ENCODE data around the gene MRPS18B.

The MRPS18B gene

DNA sequence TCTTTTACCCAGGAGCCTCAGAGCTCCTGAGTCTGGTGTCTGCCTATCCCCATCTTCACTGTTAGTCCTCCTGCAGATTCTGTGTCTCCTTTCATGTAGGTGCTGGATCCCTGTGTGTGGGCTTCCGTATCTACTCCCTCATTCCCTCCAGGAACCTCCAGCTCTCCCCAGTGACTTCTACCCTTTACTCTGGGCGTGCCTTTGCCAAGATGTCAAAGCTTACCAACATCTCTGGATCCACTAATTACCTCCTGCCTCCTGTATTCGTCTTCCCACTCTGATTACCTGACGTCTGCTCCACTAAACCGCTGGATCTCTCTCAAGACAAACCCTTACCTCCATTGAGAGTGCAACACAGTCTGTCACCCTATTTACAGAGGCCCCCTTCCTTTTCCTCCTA is 27.1 kb downstream of the MRPS18B start:
- TF ChIP-seq, protein P1, sequence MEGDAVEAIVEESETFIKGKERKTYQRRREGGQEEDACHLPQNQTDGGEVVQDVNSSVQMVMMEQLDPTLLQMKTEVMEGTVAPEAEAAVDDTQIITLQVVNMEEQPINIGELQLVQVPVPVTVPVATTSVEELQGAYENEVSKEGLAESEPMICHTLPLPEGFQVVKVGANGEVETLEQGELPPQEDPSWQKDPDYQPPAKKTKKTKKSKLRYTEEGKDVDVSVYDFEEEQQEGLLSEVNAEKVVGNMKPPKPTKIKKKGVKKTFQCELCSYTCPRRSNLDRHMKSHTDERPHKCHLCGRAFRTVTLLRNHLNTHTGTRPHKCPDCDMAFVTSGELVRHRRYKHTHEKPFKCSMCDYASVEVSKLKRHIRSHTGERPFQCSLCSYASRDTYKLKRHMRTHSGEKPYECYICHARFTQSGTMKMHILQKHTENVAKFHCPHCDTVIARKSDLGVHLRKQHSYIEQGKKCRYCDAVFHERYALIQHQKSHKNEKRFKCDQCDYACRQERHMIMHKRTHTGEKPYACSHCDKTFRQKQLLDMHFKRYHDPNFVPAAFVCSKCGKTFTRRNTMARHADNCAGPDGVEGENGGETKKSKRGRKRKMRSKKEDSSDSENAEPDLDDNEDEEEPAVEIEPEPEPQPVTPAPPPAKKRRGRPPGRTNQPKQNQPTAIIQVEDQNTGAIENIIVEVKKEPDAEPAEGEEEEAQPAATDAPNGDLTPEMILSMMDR (IDR thresholded peaks at IDR 0.05), result no peak
- peak overlapping the region; percentile 95 for H3K27ac ChIP-seq
- H3K4me3 ChIP-seq (ENCODE audit: low read depth in 1 of 2, low read length in 1 of 2), result no peak overlapping the region
- no peaks in the 10 kb centered on the region for H3K9me3 ChIP-seq
- peaks cover 48 to 51% of the 10 kb centered on the region in 2 experiments for H3K4me1 ChIP-seq (ENCODE audit: control insufficient read depth in 1 of 2, insufficient read depth in 1 of 2, low read depth in 1 of 2, low read length in 1 of 2)
- no peaks in the 10 kb centered on the region for H3K27me3 ChIP-seq
- H3K36me3 ChIP-seq, result no peaks in the 10 kb centered on the region

GRCh38 chr6:30645989-30646388 is 28.3 kb downstream of the MRPS18B start:
- Histone ChIP-seq H3K9me3 (no peaks in the 10 kb centered on the region), H3K27ac (peak overlapping the region; percentile 95), H3K36me3 (peaks cover 2% of the 10 kb centered on the region), H3K4me3 (ENCODE audit: low read depth in 1 of 2, low read length in 1 of 2) (no peak overlapping the region), H3K27me3 (no peaks in the 10 kb centered on the region), H3K4me1 (ENCODE audit: control insufficient read depth in 1 of 2, insufficient read depth in 1 of 2, low read depth in 1 of 2, low read length in 1 of 2) (peaks cover 48 to 51% of the 10 kb centered on the region in 2 experiments)
- TF ChIP-seq, protein P1 (IDR thresholded peaks at IDR 0.05), result no peak

GRCh38 chr6:30646450-30647241 is 29.0 kb downstream of the MRPS18B start, which contains the start of gene C6orf136:
TSS of gene C6orf136 (plus strand) at chr6:30647133. CDS start at chr6:30647232, 99 bp downstream.
- Histone ChIP-seq H3K9me3 (no peaks in the 10 kb centered on the region), H3K27me3 (no peaks in the 10 kb centered on the region), H3K27ac (peak within 1 kb of the TSS; percentile 95), H3K36me3 (peaks cover 9% of the 10 kb centered on the region), H3K4me1 (ENCODE audit: control insufficient read depth in 1 of 2, insufficient read depth in 1 of 2, low read depth in 1 of 2, low read length in 1 of 2) (peaks cover 48 to 51% of the 10 kb centered on the region in 2 experiments), H3K4me3 (ENCODE audit: low read depth in 1 of 2, low read length in 1 of 2) (peak within 1 kb of the TSS; percentile 96 to 97)
- TF ChIP-seq, protein P1 (IDR thresholded peaks at IDR 0.05), result peak; percentile 17

DNA sequence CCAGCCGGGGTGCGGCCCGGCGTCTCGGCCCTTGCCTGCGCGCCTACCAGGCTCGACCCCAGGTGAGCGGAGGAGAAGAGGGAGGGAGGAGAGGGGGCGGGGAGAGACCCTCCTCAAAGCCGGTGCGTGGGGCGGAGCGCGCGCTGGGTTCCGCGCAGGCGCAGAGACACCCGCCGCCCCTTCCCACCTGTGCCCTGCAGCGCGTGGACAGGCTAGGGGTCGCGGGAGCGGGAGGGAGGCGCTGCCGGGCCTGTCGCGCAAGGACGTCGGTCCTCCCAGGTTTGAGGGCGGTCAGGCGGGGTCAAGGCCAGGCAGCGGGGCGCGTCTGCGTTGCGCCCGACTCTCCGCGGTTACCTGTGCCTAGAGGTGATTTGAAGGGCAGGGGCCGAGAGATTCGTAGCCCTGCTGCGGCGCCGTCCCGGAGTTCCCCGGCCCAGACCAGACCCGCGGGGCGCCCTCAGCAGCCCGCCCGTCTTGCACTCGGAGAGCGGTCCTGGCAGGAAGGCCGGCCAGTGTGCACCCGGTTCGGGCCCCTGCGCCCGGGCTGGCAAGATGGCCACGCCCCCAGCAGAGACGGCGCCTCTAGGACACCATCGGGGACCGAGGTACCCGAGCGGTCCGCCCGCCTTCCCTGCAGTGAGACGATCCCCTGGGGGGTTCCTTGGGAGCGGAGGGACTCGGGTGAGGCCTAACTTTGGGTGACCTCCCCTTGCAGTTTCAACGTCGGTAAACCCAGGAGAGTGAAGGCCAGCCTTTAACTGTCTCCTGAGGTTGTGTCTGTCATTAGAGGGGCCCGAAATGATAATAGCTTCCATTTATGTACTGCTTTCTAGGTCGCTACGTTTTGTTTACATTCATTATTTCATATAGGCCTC is 29.8 kb downstream of the MRPS18B start:
- H3K4me3 ChIP-seq (ENCODE audit: low read depth in 1 of 2, low read length in 1 of 2), result peak overlapping the region; percentile 96 to 97
- TF ChIP-seq, protein P1 (IDR thresholded peaks at IDR 0.05), result no peak
- peaks cover 17% of the 10 kb centered on the region for H3K36me3 ChIP-seq
- peaks cover 48 to 51% of the 10 kb centered on the region in 2 experiments for H3K4me1 ChIP-seq (ENCODE audit: control insufficient read depth in 1 of 2, insufficient read depth in 1 of 2, low read depth in 1 of 2, low read length in 1 of 2)
- peak overlapping the region; percentile 95 for H3K27ac ChIP-seq
- no peaks in the 10 kb centered on the region for H3K27me3 ChIP-seq
- no peaks in the 10 kb centered on the region for H3K9me3 ChIP-seq

DNA sequence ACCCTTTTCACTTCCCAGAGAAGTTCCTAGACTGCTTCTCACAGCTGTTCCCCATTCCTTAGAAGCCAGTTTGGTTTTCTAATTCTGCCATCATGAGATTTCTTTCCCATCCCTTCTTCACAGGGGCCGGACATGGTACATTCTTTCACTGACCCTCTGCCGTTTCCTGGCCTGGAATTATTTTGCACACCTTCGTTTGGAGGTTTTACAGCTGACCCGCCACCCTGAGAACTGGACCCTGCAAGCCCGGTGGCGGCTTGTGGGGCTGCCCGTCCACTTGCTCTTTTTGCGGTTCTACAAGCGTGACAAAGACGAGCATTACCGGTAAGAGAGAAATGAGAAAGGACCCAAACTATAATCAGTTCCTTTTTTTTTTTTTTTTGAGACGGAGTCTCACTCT is 33.5 kb downstream of the MRPS18B start:
- TF ChIP-seq, protein P1 (IDR thresholded peaks at IDR 0.05), result no peak
- H3K9me3 ChIP-seq, result no peaks in the 10 kb centered on the region
- H3K36me3 ChIP-seq, result peaks cover 54% of the 10 kb centered on the region
- H3K27me3 ChIP-seq, result no peaks in the 10 kb centered on the region
- H3K4me1 ChIP-seq (ENCODE audit: control insufficient read depth in 1 of 2, insufficient read depth in 1 of 2, low read depth in 1 of 2, low read length in 1 of 2), result peaks cover 13 to 14% of the 10 kb centered on the region in 2 experiments
- no peak overlapping the region for H3K4me3 ChIP-seq (ENCODE audit: low read depth in 1 of 2, low read length in 1 of 2)
- H3K27ac ChIP-seq, result no peak overlapping the region
